GOT3 (cell line): Measurements from ENCODE around the gene NOL4L.

Source experiments
- DNase-seq: peaks from one replicate; lab custom pipeline; 2025; ENCODE audit warnings: mixed read lengths; lab: John Stamatoyannopoulos, UW

Gene NOL4L

GRCh38 chr20:32523613-32524213 is 61.4 kb downstream of the NOL4L start:
- DNase-seq: no peak

GRCh38 chr20:32522776-32523612 is 62.1 kb downstream of the NOL4L start:
- no peak for DNase-seq

- DNase-seq: no peak
Observed at GRCh38 chr20:32522526-32522775, 62.7 kb downstream of the NOL4L start.

DNA sequence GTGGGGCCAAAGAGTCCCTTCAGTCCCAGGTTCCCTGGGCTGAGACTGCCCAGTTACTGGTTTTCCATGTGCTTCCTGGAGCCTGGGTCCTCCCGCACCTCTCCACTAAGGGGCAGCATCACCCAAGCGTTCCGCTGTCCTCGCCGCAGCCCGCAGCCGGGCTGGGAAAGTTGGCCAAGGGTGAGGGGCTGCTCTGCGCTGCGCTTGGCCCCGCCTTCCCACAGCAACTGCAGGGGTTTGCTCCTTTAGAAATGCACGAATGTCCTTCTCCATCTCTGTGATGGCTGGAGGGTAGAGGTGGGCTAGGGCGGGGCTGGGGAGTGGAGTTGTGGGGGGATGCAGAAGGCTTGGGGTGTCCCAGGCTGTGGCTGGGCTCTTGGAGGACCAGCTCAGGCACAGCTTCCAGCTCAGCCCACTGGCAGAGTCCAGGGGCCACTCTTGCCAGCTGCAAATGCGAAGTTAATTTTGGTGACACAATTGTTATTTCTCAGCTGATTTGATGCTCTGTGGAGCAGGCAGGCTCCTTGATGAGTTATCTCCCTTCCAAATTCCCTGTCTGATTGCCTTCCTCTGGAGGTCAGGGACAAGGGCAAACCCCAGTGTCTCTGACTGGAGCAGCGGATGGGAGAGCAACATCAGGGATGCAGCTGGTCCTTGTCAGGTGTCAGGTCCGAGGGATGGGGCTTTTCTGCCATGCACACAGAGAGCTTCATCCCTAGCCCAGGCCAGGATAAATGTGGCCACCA is 63.2 kb downstream of the NOL4L start:
- DNase-seq: no peak

- no peak for DNase-seq
Observed at GRCh38 chr20:32520927-32521203, 64.3 kb downstream of the NOL4L start.

DNA sequence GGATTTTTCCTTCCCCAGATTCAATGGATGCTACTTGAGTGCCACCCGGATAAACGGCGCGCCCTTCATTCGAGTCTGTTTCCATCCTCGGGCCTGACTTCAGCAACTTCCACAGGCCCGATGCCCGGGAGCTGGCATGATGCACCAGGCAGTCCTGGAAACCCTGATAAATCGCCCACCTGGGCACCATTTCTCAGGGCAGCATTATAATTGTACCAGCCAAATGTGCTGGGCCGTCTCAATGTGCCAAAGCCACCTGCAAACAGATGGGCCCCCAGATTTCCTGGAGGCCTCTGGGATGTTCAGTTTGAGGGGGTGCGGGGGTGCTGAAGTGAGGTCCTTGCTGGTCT is 65.8 kb downstream of the NOL4L start:
- DNase-seq: no peak

DNA sequence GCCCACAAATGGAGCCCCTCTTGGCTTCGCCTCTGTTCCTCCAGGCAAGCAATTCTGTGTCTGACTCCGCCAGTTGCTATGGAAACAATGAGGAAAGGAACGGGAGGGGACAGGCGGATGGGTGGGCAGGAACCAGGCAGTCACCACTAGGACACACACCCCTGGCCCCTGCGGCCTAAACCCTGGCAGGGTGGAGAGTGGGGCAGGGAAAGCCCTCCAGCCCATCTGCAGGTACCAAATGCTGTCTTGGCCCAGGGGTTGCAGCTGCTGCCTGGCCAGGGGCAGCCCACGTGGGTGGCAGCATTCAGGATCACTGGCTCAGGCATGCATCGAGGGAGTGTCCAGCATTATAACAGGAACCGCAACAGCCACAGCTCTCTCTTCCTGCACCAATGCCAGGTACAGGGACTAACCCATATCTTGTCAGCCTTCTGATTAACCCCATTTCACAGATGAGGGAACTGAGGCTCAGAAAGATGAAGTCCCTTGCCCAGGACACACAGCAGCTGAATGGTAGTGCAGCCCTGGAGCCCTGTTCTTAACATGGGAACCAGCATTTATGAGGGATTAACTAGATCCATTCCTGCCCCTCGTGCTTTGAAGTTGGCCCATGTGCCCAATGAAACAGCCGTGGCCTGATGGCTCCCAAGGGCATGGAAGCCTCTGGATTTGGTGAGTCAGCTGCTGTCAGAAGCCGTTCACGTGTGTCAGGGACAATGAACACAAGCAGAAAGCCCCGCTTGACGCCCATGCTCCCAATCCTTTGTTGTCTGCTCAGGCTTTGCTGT is 66.3 kb downstream of the NOL4L start:
- DNase-seq: no peak

GRCh38 chr20:32517914-32518592 is 67.1 kb downstream of the NOL4L start:
- DNase-seq: no peak

- DNase-seq: no peak
Observed at GRCh38 chr20:32517518-32517873, 67.6 kb downstream of the NOL4L start.

DNA sequence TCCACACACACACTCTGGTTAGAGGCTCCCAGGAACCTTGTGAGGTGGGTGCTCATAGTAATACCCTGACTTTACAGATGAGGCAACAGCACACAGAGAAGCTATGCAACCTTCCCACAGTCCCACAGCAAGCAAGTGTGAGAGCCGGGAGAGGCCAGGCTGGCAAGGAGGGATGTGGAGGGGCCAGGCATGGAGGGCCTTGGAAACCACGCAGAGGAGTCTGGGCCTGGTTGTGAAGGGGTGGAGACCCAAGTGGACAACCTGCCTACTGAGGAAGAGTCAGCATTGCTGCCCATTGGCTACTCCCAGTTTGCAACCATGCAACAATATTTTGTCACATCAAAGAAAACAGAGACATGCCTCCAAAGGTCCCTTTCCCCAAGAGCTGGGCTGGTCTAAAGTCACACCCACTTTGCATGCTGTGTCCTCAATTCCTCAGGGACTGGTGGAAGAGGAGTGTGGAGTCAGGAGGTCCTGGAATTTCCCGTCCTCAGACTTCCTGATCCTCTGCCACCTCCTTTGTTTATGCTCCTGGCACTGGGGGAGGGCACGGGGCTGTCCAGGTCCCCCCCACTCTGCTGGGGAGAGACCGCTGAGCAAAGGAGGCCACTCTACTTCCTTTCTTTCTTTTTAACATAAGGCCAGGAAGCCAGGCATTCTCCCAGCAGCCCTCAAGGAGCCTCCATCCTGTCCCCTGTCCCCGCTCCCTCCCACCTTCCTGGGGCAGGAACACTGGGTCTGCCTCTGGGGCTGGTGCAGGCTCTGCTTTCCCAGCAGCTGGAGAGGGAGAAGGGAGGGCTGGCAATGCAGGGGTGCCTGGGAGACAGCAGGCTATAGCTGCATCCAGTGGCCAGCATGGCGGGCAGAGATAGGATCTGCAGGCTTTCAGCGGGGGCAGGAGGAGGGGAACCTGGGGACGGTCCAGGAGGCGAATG is 68.3 kb downstream of the NOL4L start:
- no peak for DNase-seq

DNA sequence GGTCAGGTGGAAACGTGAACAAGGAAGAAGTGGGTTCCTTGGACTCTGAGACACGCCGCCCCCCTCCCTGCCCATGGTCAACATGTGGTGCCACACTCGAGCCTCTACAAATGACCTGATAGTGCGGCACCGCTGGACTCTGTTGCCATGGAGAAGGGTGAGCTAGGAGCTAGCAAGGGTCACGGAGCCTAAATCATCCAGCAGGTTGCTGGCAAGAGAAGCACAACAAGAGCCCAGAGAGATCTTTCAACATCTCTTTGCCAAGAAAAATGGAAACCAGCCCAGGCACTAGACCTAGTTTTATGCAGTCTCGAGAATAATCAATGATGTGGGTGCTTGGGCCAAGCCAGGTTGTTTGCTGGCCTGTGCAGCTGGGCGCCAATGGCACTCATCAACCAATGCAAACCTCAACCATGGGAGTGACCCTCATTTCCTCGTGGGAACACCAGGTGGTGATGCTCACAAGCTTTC is 69.5 kb downstream of the NOL4L start:
- no peak for DNase-seq

- no peak for DNase-seq
Observed at GRCh38 chr20:32514760-32515159, 70.4 kb downstream of the NOL4L start.

GRCh38 chr20:32513031-32513866 is 71.9 kb downstream of the NOL4L start:
- no peak for DNase-seq

GRCh38 chr20:32512047-32512385 is 73.1 kb downstream of the NOL4L start:
- no peak for DNase-seq

DNA sequence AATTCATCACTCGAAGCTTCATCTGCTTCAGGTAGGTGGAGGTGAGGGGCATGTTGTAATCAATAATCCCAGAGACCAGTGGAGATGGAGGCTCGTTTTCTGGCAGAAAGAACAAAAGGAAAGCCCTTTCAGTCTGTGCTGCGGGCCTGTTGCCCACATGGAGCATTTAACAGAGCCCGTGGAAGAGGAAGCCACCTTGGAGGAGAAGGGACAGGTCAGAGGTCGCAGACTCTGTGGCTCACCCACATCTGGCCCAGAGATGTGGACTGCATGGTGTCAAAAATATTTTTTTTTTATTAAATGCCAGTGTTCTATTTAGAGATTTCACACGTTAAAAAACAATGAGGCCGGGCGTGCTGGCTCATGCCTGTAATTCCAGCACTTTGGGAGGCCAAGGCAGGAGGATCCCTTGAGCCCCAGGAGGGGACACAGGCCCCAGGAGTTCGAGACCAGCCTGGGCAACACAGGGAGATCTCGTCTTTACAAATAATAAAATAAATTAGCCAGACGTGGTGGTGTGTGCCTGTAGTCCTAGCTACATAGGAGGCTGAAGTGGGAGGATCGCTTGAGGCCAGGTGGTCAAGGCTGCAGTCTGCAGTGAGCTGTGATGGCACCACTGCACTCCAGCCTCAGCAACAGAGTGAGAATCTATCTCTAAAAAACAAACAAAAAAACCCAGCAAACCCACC is 73.6 kb downstream of the NOL4L start:
- DNase-seq: no peak

- DNase-seq: no peak
Observed at GRCh38 chr20:32510601-32511357, 74.4 kb downstream of the NOL4L start.

DNA sequence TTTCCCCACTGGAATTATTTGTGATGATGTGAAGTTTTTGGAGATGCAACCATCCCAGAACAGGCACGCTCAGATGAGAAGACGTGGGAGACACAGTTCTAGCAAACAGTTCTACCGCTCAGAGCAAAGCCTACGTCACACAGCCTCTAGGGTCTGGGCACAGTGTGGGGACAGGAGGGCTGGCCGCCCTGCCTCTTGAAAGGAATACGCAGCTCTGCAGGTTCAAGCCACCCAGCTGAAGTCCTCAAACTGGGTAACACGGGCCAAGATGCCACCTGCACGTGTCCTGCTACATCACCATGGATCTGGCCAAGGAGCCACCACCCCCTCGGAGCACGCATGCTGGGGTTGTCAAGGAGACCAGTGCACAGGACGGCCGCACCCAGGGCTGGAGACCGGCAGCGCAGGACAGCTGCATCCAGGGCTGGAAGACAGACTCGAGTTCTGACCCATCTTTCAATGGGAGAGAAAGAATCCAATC is 75.0 kb downstream of the NOL4L start:
- DNase-seq: no peak

GRCh38 chr20:32509639-32510066 is 75.5 kb downstream of the NOL4L start:
- DNase-seq: no peak

DNA sequence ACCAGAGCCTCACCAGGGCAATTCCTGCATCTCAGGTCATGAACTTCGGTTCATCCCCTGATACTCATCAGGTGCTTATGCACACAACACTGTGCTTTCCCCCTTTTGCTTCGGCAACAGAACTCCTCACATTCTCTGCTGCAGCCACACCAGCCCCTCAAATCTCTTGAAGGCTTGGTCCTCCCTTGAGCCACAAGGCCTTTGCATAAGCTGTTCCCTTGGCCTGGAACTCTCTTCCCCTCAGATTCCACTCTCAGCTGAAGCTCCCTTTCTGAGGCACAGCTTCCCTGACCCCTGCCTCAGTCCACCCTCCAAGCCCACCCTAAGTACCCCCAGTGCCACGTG is 76.4 kb downstream of the NOL4L start:
- DNase-seq: no peak
